Cardiac muscle cell (in vitro differentiated cells and primary cell): ENCODE data around the gene NKX2-4. TPM values are rescaled to one million over a fixed set of nuclear protein-coding genes. Genes with fewer than 3 reads are reported as not detected.
"Not testable (repeated sequence)": the region's sequence is repeated elsewhere in the genome, so short reads cannot be mapped to it uniquely, and the experiment has no call there.

Experiments
- DNase-seq, 2 donors: peaks; one replicate each; pipeline versions ENCODE4 v3.0.0 to v3.0.0-alpha.2; 2010 to 2017; ENCODE audit warnings: low read depth in 1 of 2, low spot score in 1 of 2
- H3K27ac ChIP-seq: fragments of 200-600 bp; sonication (generic); 2 replicates; pipeline ENCODE4 v1.5.1; 2016
- H3K27me3 ChIP-seq: fragments of 200-600 bp; sonication (generic); 2 replicates; pipeline ENCODE4 v1.6.0; 2016; ENCODE audit warnings: control low read depth
- H3K36me3 ChIP-seq: fragments of 200-600 bp; sonication (generic); 2 replicates; pipeline ENCODE4 v1.5.1; 2016; ENCODE audit warnings: control low read depth
- H3K4me1 ChIP-seq: fragments of 200-600 bp; sonication (generic); 2 replicates; pipeline ENCODE4 v1.8.1; 2017; ENCODE audit warnings: low read depth, mild to moderate bottlenecking, mixed run types
- H3K4me3 ChIP-seq: fragments of 200-600 bp; sonication (generic); 2 replicates; pipeline ENCODE4 v1.5.1; 2016; ENCODE audit warnings: mild to moderate bottlenecking
- H3K9me3 ChIP-seq: fragments of 200-600 bp; sonication (generic); 2 replicates; pipeline ENCODE4 v1.5.1; 2017; ENCODE audit warnings: low read depth, mild to moderate bottlenecking, control low read depth
- CTCF ChIP-seq: IDR thresholded peaks from 2 replicates; pipeline ENCODE4 v1.5.1; 2012; ENCODE audit warnings: low read depth, mild to moderate bottlenecking, low read length
- polyA plus RNA-seq: library from polyadenylated mRNA; unstranded; fragments of >200 nt; fragmentation: Nextera tagmentation; extraction: Ambion mirVana; gene quantifications from 2 replicates; pipeline ENCODE4 v1.2.1, GENCODE V29; 2016
- total RNA-seq: library from RNA; depleted of rRNA; stranded (reverse); fragments of >200 nt; gene quantifications from 2 replicates; pipeline ENCODE4 v1.2.3, GENCODE V29; 2016

The NKX2-4 gene
- total and polyA plus RNA-seq, 2 experiments from 2014 or later: not detected

DNA sequence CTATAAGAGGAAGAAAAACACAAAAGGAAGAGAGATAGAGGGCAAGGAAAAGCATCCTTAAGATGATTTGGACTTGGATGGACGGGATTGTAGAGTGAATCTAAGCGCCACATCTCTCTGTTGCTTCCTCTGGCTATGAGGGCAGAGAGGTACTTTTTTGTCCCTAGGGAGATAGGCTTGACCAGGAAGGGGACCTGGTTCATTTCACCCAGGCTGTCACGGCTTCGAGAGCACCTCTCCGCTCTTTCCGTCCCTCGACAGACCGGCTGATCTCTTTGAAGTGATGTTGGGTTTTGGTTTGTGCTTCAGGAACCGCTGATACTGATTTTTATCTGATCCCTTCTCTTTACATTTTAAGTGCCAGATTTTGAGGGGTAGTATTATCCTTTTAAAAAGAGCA is 19.6 kb downstream of the NKX2-4 start:
- TF ChIP-seq CTCF: no peak
- H3K9me3 ChIP-seq: no peaks in the 10 kb centered on the region
- H3K4me3 ChIP-seq: no peak overlapping the region
- peak in 1 of 2 donors; percentile 79 for DNase-seq
- H3K4me1 ChIP-seq: peaks cover 39% of the 10 kb centered on the region
- H3K36me3 ChIP-seq: no peaks in the 10 kb centered on the region
- peak overlapping the region; percentile 76 for H3K27ac ChIP-seq
- no peaks in the 10 kb centered on the region for H3K27me3 ChIP-seq

DNA sequence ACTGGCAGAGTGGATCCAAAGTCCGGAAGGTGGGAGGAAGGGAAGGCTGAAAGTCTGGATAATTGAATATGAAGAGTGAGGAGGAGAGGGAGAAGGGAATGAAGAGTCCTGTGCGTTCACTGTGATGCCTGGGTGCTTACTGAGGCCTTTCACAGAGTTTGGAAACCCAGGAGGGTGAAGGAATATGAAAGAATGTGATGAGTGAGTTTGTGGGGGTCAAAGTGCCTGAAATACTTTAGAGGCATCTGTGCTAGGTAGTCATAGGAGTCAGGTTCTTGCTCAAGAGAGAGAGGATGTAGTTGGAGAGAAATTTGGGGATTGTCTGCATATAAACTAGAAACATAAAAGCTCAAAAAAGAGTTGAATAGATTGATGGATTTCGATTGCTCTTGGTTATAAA is 20.7 kb downstream of the NKX2-4 start:
- no peak for DNase-seq
- Histone ChIP-seq H3K4me3 (no peak overlapping the region), H3K4me1 (peaks cover 39% of the 10 kb centered on the region), H3K27me3 (no peaks in the 10 kb centered on the region), H3K27ac (peak overlapping the region; percentile 34), H3K9me3 (no peaks in the 10 kb centered on the region), H3K36me3 (no peaks in the 10 kb centered on the region)
- TF ChIP-seq CTCF: no peak

DNA sequence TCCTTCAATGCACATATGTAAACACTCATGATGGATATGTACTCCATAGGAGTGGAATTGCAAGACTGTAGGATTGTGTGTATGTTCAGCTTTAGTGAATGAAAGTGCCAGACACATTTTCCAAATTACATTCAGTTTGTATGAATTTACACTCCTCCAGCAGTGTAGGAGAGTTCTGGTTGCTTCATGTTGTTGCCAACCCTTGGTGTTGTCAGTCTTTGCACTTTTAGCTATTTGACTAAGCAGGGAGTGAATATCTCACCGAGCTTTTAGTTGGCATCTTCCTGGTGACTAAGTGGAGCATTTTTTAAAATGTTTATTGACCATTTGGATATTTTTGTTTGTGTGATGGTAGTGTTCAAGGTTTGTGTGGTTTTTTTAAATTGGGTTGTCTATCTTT is 23.9 kb downstream of the NKX2-4 start:
- no peak for DNase-seq
- H3K4me1 ChIP-seq: peaks cover 11% of the 10 kb centered on the region
- H3K9me3 ChIP-seq: no peaks in the 10 kb centered on the region
- no peak overlapping the region for H3K4me3 ChIP-seq
- no peaks in the 10 kb centered on the region for H3K27me3 ChIP-seq
- H3K36me3 ChIP-seq: peaks cover 11% of the 10 kb centered on the region
- H3K27ac ChIP-seq: no peak overlapping the region
- no peak for TF ChIP-seq CTCF

GRCh38 chr20:21372016-21372415 is 25.3 kb downstream of the NKX2-4 start:
- DNase-seq: no peak
- no peak for TF ChIP-seq CTCF
- Histone ChIP-seq H3K4me1 (no peaks in the 10 kb centered on the region), H3K36me3 (peaks cover 24% of the 10 kb centered on the region), H3K9me3 (no peaks in the 10 kb centered on the region), H3K4me3 (no peak overlapping the region), H3K27ac (no peak overlapping the region), H3K27me3 (no peaks in the 10 kb centered on the region)

DNA sequence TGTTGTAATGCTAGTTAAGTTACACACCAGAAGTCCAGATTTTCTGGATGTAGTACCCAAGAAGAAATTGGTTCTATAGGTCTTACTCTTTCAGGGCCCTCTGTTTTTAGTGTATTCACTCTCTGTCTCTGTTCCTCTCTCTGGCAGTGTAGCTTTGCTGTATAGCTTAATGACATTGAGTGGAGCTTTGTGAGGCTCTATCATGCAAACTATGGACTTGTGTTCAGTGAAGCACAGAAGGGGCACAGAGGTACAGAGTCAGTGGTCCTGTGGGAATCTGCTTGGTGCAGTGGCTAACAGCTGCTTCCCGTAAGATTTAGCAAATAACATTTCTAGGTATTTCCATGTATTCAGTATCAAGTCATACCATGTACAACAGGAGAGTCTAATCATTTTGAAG is 26.1 kb downstream of the NKX2-4 start:
- no peaks in the 10 kb centered on the region for H3K4me1 ChIP-seq
- H3K36me3 ChIP-seq: peaks cover 32% of the 10 kb centered on the region
- no peaks in the 10 kb centered on the region for H3K27me3 ChIP-seq
- DNase-seq: no peak
- no peaks in the 10 kb centered on the region for H3K9me3 ChIP-seq
- H3K27ac ChIP-seq: no peak overlapping the region
- no peak for TF ChIP-seq CTCF
- no peak overlapping the region for H3K4me3 ChIP-seq

GRCh38 chr20:21368791-21369190 is 28.5 kb downstream of the NKX2-4 start:
- H3K27ac ChIP-seq: no peak overlapping the region
- H3K4me1 ChIP-seq: no peaks in the 10 kb centered on the region
- H3K9me3 ChIP-seq: no peaks in the 10 kb centered on the region
- no peaks in the 10 kb centered on the region for H3K27me3 ChIP-seq
- H3K36me3 ChIP-seq: peaks cover 33% of the 10 kb centered on the region
- TF ChIP-seq CTCF: no peak
- no peak overlapping the region for H3K4me3 ChIP-seq
- no peak for DNase-seq

GRCh38 chr20:21366273-21366672 is 31.1 kb downstream of the NKX2-4 start:
- not testable (repeated sequence) for H3K4me1 ChIP-seq, DNase-seq, H3K27me3 ChIP-seq, H3K4me3 ChIP-seq, H3K9me3 ChIP-seq, H3K27ac ChIP-seq
- H3K36me3 ChIP-seq: peaks cover 33% of the 10 kb centered on the region
